HG02588 (cell line): ENCODE data around the gene DIO3.

Experiments used
- ATAC-seq: cut with Tn5 transposase; IDR thresholded peaks from one replicate; pipeline ENCODE4 v1.9.1; 2021; ENCODE audit warnings: mild to moderate bottlenecking, moderate library complexity; ENCODE audit not compliant: unreplicated experiment

Gene DIO3

DNA sequence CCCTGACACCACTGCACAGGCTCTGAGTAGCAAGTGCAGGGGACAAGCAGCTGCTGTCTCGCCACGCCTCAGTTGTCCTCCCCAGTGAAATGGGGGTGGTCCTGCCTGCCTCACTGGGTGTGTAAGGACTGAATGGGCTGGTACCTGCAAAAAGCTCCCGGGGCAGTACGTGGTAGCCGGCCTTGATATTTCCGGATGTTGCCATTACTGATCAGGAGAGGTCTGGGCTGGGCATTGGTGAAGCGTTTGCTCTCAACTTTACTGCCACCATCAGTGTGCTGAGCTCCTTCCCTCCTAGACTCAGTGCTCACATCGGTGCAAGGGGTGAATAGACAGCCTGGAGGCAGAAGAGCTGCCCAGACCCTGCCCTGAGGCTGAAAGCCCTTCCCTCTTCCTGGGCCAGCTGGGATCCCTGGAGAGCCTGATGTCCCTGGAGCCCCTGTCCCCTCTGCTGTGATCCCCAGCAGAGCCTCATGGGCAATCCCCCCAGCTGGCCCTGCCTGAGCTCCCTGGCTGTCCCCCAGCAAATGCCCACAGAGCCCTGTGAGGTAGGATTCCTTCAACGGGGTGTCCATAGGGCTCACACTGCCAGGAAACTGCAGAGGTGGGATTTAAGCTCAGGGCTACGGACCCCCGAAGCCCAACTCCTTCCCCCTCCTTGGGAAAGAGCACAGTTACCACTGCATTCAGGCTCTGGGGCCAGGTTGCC lies 18.2 kb downstream of the DIO3 start:
- no peak for ATAC-seq

DNA sequence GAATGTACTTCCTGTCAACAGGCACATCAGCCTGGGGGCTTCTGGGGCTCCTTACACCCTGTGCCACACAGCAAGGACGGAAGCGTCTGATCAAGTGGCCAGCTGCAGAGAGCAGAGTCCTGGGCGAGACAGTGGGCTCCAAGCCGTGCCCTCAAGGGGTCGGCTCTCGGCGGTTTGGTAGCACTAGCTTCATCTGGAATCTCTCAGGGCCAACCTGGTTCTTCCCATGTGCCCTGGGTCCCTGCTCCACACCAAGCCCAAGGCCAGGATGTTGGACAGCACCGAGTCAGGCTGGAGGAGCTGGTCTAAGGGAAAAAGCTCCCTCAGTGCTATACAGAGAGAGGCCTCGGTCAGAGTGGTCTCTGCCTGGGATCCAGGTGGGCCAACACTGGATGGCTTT lies 20.5 kb downstream of the DIO3 start:
- no peak for ATAC-seq

DNA sequence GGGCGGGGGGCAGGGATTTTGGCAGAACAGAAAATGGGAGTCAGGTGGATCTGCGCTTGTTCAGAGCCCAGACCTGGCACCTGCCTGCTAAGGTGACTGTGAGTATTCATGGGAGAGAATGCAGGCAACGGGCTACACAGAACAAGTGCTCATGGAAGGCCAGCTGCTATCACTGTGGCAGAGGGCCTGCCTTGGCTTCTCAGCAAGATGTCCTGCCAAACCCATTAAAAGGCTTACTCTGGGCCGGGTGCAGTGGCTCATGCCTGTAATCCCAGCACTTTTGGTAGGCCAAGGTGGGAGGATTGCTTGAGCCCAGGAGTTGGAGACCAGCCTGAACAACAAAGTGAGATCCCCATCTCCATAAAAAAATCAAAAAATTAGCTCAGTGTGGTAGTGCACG lies 21.0 kb downstream of the DIO3 start:
- no peak for ATAC-seq

DNA sequence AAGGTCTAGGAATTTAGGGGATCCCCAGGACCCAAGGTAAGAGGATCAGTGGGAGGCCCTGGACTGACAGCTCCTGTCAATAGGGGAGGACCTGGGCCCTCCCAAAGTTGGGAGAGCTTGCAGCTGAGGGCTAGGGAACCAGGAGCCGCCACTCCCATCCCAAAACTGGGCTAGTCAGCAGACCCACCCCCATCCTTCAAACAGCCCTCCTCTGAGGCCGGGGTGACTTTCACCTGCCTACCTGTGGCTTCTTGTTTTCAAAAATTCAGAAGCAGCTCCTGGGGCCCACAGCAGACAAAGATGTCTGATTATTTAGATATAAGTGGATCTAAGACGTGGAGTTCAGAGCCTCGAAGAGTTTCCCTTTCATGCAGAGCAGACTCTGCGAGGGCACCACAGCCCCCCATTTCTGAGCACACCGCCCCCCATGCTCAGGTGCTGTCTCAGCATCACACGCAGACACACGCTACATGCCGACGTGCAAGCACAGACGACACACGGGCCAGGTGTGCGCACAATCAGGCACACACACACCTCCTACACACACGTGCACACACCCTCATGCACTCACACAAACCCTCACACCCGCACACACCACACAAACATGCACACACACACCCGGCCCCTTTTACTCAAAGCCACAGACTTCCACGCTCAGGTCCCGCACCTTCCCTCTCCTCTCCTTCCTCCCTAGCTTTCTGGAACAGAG lies 21.9 kb downstream of the DIO3 start:
- no peak for ATAC-seq

DNA sequence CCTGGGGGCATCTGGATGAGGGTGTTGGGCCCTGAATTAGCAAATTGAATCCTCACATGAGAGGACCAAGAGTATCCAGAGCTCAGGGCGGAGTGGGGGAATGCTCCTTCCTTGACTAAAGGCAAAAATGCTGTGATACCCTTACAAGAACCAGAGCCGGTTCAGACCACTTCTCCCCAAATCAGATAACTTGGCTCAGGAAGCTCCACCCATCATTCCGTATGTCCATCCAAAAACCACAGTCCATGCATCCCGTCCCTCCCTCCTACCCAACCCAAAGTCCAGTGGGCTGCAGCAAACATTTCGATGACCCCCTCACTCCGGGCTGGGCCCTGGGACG lies 22.4 kb downstream of the DIO3 start:
- no peak for ATAC-seq

DNA sequence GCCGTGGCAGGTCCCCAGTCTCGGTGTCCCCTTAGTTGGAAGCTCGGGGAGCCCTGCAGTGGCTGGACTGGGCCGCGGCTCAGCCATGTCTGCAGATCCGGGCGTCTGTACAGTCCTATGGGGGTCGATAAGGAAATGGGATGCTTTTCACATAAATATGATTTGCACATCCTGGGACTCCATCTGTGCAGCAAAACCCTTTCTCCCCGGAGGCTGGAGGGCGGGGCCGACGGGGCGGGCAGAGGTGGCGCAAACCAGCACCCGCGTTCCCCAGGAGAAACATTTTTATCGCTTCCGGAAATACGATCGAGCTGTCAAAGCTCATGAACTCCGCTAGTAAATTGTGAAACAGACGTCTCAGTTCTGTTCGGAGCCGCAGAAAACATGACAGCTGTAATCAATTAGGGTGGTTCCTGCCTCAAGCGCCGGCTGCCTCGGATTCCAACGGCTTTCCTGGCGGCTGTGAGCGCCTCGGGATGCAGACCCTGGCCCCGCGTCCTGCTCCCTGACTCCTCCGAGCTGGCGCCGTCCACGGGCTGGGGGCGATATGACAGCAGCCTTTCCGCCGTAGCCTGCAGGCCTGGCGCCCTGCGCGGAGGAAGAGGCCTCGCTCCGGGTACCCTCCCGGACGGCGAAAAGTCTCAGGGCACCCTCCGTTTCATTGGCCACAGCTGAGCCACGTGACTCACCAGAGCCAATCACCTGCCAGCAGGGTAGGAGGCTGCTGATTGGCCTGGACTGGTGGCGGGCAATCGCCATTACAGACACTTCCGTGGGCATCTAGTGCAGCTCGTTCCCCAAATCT lies 23.0 kb downstream of the DIO3 start:
- ATAC-seq, result no peak

DNA sequence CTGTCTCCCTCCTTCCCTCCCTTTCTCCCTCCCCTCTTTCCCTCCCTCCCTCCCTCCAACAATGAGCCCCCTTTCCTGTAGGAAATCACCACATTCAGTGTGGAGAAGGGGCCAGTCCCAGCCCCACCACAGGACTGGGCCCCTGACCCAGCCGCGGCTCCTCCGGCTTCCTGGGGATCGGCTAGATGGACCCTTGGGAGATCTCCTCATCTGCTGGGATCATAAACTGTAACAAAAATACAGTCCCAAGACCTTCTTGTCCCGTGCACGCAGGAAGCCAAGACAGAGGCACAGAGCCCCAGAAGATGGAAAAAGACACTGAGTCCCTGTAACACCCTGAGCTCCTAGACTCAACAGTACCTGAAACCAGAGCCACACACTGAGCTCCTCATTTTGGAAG lies 23.9 kb downstream of the DIO3 start:
- ATAC-seq, result no peak

DNA sequence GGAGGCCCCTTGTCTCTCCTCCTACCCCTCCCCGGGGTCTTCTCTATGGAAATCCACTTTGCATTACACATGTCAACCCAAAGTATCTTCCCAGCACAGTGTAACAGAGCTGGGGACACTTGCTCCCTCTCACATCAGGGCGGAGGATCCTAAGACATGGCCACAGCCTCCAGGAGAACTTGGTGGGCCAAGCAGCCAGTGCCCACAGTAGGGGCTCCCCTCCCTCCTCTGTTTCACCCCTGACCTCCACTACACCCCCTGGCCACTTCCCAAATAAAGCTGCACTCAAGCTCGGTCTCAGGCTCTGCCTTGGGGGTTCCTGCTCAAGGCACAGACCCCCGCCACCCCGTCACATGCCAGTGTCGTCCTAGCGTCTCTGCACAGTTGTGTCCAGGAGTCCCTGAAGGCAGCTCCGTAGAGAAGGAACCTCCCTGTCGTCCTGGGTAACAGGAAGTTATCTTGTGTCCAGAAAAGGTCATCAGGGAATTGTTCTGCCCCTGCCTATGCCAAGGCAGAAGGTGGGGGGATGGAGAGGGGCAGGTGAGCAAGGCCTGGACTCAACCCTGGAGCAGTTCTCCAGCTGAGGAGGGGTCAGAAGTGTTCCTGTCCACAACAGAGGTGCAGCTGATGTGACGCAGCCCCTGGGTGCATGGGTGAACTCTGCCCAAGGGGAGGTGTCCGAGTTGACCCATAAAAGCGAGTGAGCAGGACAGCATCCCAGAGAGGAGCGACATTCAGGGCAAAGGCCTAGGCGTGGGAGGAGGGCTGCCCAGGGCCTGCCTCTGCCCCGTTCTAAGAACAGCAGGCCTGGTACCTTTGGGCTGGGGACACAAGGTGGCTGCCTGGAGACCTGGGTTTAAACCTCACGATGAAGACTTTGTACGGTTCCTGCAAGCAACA lies 25.5 kb downstream of the DIO3 start:
- no peak for ATAC-seq

DNA sequence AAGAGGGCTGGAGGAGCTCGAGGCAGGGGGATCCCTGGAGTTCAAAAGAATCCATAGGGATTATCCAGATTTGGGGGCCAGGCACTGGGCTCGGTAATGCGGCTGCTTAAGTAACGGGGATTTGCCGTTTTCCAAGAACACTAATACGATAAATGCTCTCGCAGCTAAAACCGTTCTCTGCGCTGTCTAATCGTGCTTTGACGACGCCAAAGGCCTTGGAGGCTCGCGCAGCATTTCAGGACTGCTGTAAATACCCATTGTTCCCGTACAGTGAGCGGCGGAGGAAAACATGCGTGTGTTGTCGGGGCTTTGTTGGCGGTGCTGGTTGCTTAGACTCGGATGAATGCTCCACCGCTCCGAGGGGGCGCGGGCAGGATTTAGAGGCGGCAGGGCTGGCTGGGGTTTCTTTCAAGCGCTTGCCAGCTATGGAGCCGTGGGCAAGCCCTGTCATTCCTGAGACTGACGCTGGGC lies 26.2 kb downstream of the DIO3 start:
- no peak for ATAC-seq

DNA sequence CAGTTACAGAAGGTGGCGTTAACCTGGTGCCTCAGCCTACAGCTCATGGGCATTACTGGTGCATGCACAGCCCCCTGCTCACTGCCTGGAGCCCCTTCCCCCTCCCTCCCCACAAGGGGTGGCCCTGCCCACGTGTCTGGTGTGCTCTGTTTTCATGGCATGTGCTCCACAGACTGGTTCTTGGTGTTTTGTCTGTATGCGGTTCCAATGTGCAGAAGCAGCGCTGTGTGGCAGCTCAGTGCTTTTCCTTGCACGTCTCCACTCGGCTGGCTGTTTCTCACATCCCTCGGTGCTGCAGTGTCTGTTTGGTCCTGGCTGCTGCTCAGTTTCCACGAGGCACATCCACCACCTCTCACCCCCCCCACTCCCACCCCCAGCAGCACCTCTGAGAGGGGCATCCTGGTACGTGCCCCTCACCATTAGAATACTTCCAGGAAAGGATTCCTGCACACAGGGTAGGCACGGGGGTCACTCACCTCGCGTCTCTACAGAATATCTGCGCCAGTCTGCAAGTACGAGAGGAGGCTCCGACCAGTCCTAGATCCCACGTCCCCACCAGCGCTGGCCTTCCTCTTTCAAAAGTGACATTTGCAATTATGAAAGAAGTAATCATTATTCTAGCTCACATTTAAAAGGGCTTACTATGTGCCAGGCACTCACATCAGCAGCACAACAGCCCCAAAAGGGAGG lies 27.1 kb downstream of the DIO3 start:
- ATAC-seq, result no peak

DNA sequence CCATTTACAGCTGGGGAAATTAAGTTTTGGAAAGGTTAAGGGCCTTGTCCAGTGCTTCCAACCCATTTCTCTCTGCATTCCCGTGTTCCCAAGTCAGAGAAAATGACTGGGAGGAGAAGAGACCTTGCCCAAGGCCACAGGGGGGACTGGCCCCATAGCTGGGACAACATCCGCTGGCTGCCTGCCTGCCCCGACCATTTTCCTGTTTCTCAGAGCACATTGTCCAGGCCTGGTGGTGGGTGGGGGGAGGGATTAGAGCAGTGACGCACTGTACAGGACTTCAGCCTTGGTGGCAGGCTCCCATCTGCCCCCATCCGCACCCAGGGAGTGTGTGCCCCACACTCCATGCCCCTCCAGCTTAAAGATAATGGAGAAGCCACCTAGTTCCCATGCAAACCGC lies 27.7 kb downstream of the DIO3 start:
- no peak for ATAC-seq

DNA sequence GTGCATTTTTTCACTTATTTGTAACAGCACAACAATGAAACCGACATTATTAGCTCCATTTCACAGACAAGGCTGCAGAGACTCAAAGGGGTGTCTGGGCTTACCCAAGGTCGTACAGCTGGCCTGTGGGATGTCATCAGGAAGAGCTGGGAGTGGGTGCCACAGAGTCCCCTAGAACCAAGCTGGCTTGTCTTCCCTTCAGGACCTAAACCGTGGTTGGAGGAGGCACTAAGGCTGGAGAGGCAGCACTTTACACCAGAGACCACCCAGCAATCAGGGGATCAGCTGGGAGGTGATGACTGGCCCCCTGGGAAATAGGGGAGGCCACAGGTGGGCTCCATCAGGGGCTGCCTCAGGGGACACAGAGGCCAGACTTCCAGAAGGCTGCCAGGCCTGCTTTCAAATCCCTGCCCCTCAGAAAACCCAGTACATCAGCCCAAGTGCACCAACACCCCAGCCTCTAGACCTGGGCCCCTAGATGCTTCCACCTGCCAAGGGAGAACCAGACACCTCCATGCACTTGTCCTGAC lies 28.3 kb downstream of the DIO3 start:
- no peak for ATAC-seq

DNA sequence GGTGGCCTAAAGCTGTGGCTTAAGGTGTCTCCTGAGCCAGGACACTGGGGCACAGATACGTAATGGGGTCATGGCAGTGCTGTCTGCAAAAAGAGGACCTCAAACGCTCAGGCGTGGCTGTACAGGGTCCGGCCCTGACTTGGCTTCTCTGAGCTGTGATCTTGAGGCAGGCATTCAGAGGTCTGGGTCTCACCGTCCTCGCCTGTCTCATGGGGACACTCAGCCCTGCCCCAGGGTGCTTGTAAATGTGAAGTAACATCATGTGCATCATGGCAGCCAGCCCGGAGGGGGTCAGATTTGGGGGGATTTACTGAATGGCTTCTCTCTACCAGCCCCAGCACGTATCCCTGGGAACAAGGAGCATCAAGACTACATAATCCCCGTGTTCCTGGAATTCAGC lies 28.8 kb downstream of the DIO3 start:
- no peak for ATAC-seq

DNA sequence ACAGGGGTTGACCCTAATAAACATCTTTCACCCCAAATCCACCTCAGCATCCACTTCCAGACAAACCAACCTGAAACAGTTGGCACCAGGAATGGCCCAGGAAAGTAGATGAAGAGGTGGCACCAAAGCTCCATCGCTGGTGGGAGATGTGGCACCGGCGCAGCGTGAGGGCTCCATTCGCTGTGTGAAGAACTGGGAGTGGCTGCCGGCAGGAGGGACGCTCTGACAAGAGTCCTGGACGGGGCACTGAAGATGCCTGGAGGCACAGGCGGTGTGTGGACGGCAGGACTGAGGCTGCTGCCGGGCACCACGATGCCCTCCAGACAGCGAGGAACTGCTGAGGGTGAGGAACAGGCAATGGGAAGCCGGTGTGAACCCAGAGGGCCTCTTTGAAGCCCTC lies 29.3 kb downstream of the DIO3 start:
- no peak for ATAC-seq

DNA sequence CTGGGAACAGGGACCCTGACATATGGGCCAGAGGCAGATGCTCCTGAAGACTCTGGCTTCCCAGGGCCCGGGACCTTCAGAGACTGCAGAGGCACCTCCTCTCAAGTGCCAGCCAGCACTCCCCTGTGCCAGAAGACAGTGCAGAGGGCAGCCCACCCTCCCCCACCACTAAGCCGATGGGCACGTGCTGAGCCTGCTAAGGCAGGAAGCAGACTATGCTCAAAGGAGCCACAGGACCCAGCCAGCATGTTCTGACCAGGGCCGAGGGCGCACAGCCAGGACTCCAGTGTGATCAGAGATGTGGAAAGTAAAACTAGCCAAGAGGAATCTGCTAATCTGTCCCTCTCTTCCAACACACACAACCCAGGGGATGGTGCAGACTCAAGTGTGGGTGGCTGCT lies 29.8 kb downstream of the DIO3 start:
- ATAC-seq, result no peak

DNA sequence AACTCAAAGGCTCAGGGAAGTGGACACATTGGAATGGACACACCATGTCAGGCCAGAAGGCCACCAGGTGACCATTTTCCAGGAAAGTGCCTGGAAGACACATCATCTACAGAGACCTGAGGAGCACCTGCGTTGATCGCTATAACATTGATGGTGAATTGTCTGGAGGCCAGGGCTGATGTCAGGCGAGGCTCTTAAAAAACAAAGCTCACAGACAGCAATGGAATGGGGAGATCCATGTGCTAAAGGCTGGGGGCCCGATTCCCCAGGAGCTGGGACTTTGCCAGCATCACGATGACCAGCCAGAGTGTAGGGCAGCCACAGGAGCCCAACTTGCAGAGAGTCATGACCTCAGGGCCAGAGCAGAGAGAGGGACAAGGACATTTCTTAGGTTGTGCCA lies 30.3 kb downstream of the DIO3 start:
- no peak for ATAC-seq

DNA sequence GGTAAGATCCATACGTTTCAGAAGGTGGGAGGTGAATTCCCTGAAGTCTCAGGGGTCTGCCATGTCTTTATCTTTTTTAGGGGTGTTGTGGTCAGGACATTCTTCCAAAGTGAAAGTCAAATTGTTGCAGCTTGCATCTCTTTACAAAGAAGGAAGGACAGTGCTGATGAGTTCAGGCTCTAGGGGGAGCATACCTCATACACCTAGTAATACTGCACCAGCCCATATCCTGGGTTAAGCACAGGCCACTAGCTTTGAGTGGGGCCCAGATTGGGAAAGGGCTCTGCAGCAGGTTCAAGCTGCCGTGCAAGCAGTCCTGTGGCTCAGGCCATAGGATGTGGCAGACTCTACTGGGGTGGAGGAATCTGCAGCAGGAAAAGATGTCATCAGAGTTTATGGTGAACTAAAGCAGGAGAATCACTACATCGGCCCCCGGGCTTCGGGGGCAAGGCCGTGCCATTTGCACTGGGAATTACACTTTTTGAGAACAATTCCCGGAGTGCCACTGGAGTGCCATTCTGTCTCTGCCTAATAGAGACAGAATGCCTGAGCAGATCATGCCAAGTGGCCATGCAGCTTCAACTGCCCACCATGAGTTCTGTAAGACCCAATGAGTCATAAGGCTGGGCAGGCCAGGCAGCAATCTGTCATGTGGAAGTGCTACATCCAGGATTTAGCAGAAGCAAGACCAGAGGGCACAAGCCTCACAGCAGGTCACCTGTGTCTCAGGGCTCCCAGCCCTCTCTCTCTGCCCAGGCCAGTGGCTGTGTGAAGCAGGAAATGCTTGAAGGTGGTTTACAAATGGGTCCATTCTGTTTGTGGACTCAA lies 32.3 kb downstream of the DIO3 start:
- ATAC-seq, result no peak

DNA sequence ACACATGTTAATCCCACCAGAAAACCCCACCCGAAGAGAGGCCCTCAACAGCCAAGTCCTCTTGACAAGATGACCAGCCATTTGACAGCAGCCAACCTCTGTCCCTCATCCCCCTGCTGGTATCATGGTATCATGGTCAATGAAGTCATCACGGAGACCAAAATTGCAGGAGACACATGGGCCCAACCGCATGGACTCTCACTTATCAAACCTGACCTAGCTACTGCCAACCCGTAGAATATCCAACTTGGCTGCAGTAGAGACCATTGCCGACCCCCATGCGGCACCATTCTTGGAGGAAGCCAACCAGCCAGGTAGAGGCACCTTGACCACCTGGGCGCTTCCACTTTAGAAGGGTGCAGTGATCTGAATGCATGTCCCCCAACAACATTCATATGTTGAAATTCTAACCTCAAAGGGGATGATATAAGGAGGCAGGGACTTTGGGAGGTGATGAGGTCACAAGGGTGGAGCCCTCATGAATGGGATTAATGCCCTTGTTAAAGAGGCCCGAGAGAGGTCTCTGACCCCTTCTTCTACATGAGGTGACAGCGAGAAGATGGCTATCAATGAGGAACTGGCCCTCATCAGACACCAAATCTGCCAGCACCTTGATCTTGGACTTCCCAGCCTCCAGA lies 33.3 kb downstream of the DIO3 start:
- no peak for ATAC-seq

DNA sequence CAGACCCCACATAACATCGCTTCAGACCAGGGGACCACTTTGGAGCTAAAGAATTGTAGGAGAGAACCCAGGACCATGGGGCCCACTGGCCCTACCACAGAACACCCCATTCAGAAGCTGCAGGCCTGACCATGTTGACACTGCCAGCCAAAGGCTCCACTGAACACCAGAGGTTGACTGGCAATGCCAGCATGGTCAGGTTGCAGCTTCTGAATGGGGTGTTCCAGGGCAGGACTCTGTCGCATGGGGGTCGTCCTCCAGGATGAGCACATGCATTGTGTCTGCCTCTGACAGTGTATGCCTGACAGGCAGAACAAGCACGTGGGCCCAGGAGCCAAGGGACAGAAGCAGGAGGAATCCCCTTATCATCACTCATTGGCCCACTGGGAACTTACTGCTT lies 34.1 kb downstream of the DIO3 start:
- ATAC-seq, result no peak
